Parathyroid adenoma (tissue), 2 donors: ENCODE data around the gene CWC25.
A peak's percentile ranks its signal among the peaks of the same experiment; 100 is the strongest.

ENCODE experiments used
- H2AFZ ChIP-seq: fragments of 300-600 bp; sonication (generic); one replicate; pipeline ENCODE4 v1.7.0; 2017; ENCODE audit warnings: antibody characterized with exemption, mild to moderate bottlenecking
- H3K27ac ChIP-seq: fragments of 300-600 bp; sonication (generic); one replicate; pipeline ENCODE4 v1.7.0; 2017
- H3K27me3 ChIP-seq: fragments of 300-600 bp; sonication (generic); one replicate; pipeline ENCODE4 v1.7.0; 2017; ENCODE audit warnings: low read length; ENCODE audit not compliant: control insufficient read depth, insufficient read depth
- H3K36me3 ChIP-seq: fragments of 300-600 bp; sonication (generic); one replicate; pipeline ENCODE4 v1.7.0; 2017; ENCODE audit warnings: low read length; ENCODE audit not compliant: control insufficient read depth, insufficient read depth
- H3K4me1 ChIP-seq: fragments of 300-600 bp; sonication (generic); one replicate; pipeline ENCODE4 v1.7.0; 2017; ENCODE audit warnings: control low read depth
- H3K4me2 ChIP-seq: fragments of 300-600 bp; sonication (generic); one replicate; pipeline ENCODE4 v1.7.0; 2017; ENCODE audit warnings: low read length
- H3K4me3 ChIP-seq: fragments of 300-600 bp; sonication (generic); one replicate; pipeline ENCODE4 v1.7.0; 2017; ENCODE audit warnings: low read depth, low read length
- H3K79me2 ChIP-seq: fragments of 300-600 bp; sonication (generic); one replicate; pipeline ENCODE4 v1.7.0; 2017; ENCODE audit warnings: control low read depth
- H3K9ac ChIP-seq: fragments of 300-600 bp; sonication (generic); one replicate; pipeline ENCODE4 v1.7.0; 2017; ENCODE audit warnings: mild to moderate bottlenecking
- H3K9me3 ChIP-seq: fragments of 300-600 bp; sonication (generic); one replicate; pipeline ENCODE4 v1.7.0; 2017; ENCODE audit warnings: low read length; ENCODE audit not compliant: control insufficient read depth
- CTCF ChIP-seq: fragments of 300-600 bp; sonication (generic); IDR thresholded peaks from one replicate; pipeline ENCODE4 v1.7.0; 2017; ENCODE audit warnings: antibody characterized with exemption, mild to moderate bottlenecking
- donor health status: primary hyperparathyroidism.

The CWC25 gene

GRCh38 chr17:38799501-38800236 lies 25.5 kb downstream of the CWC25 start, which contains the start of gene PIP4K2B:
TSS of gene PIP4K2B (minus strand) at chr17:38799556. CDS start at chr17:38799424, 132 bp downstream.
- Histone ChIP-seq H3K9ac (peak within 1 kb of the TSS; percentile 85), H3K79me2 (peaks cover 18% of the 10 kb centered on the region), H3K4me2 (peak within 1 kb of the TSS; percentile 91), H3K27ac (peak within 1 kb of the TSS; percentile 99), H3K9me3 (no peaks in the 10 kb centered on the region), H2AFZ (peak within 1 kb of the TSS; percentile 98), H3K27me3 (no peaks in the 10 kb centered on the region), H3K4me3 (peak within 1 kb of the TSS; percentile 78), H3K4me1 (peaks cover 8% of the 10 kb centered on the region), H3K36me3 (no peaks in the 10 kb centered on the region)
- TF ChIP-seq CTCF: no peak

- H3K4me3 ChIP-seq: peak overlapping the region; percentile 78
- peak overlapping the region; percentile 91 for H3K4me2 ChIP-seq
- H3K79me2 ChIP-seq: peaks cover 21% of the 10 kb centered on the region
- no peaks in the 10 kb centered on the region for H3K36me3 ChIP-seq
- H3K9ac ChIP-seq: peak overlapping the region; percentile 41
- no peaks in the 10 kb centered on the region for H3K9me3 ChIP-seq
- no peaks in the 10 kb centered on the region for H3K27me3 ChIP-seq
- H2AFZ ChIP-seq: peak overlapping the region; percentile 94
- peaks cover 8% of the 10 kb centered on the region for H3K4me1 ChIP-seq
- peak; percentile 4 for TF ChIP-seq CTCF
- H3K27ac ChIP-seq: peak overlapping the region; percentile 74
These were observed 26.3 kb downstream of the CWC25 start for GRCh38 chr17:38798614-38799500.

GRCh38 chr17:38797828-38798227 lies 27.3 kb downstream of the CWC25 start:
- Histone ChIP-seq H3K27ac (no peak overlapping the region), H3K4me2 (peak overlapping the region; percentile 91), H3K9ac (no peak overlapping the region), H3K4me3 (peak overlapping the region; percentile 78), H3K79me2 (peaks cover 32% of the 10 kb centered on the region), H3K4me1 (peaks cover 8% of the 10 kb centered on the region), H3K36me3 (no peaks in the 10 kb centered on the region), H3K27me3 (no peaks in the 10 kb centered on the region), H3K9me3 (no peaks in the 10 kb centered on the region), H2AFZ (no peak overlapping the region)
- no peak for TF ChIP-seq CTCF

- H3K9ac ChIP-seq: no peak overlapping the region
- peaks cover 39% of the 10 kb centered on the region for H3K79me2 ChIP-seq
- peak overlapping the region; percentile 2 for H3K4me3 ChIP-seq
- no peak overlapping the region for H2AFZ ChIP-seq
- no peak overlapping the region for H3K27ac ChIP-seq
- no peaks in the 10 kb centered on the region for H3K36me3 ChIP-seq
- TF ChIP-seq CTCF: no peak
- peaks cover 8% of the 10 kb centered on the region for H3K4me1 ChIP-seq
- H3K9me3 ChIP-seq: no peaks in the 10 kb centered on the region
- H3K4me2 ChIP-seq: no peak overlapping the region
- H3K27me3 ChIP-seq: no peaks in the 10 kb centered on the region
These were observed 28.0 kb downstream of the CWC25 start for GRCh38 chr17:38797158-38797490.
